HL-60 (cell line): Measurements from ENCODE around the gene CABP1.
A peak's percentile ranks its signal among the peaks of the same experiment; 100 is the strongest.

Source experiments
- DNase-seq, 2 experiments: peaks; one replicate each; pipeline ENCODE4 v3.0.0-alpha.2; 2010 to 2020; ENCODE audit warnings: low read depth in 1 of 2, low spot score in 1 of 2
- H3K27ac ChIP-seq: fragments of 250-450 bp; sonication (Bioruptor Pico); replicated peaks from 2 replicates; pipeline ENCODE4 v1.5.1; 2020; ENCODE audit warnings: mild to moderate bottlenecking, moderate library complexity
- H3K27me3 ChIP-seq: fragments of 250-450 bp; sonication (Bioruptor Pico); 2 replicates; pipeline ENCODE4 v1.5.1; 2021; ENCODE audit warnings: mild to moderate bottlenecking, moderate library complexity; ENCODE audit not compliant: insufficient read depth, poor library complexity, severe bottlenecking
- H3K4me3 ChIP-seq: replicated peaks from 2 replicates; pipeline ENCODE4 v1.5.1; 2011; ENCODE audit warnings: mild to moderate bottlenecking, control low read depth, low read length; ENCODE audit not compliant: insufficient read depth
- GABPA ChIP-seq: IDR thresholded peaks from 2 replicates; pipeline ENCODE4 v1.6.1; 2012; ENCODE audit warnings: low read depth
- POLR2AphosphoS5 ChIP-seq: IDR thresholded peaks from 2 replicates; pipeline ENCODE4 v1.6.1; 2012; ENCODE audit warnings: low read depth
- SPI1 ChIP-seq: IDR thresholded peaks from 2 replicates; pipeline ENCODE4 v1.6.1; 2012; ENCODE audit warnings: low read depth, mild to moderate bottlenecking, borderline replicate concordance
- TF ChIP-seq, protein P1 (sequence below): IDR thresholded peaks from 2 replicates; pipeline ENCODE4 v1.6.1; 2012; ENCODE audit warnings: low read depth; ENCODE audit not compliant: insufficient replicate concordance
- TF ChIP-seq, protein P2 (sequence below): IDR thresholded peaks from one replicate; pipeline ENCODE4 v1.5.1; 2011; ENCODE audit warnings: low read length, control low read depth, inconsistent platforms; ENCODE audit not compliant: insufficient read depth

Gene CABP1

DNA sequence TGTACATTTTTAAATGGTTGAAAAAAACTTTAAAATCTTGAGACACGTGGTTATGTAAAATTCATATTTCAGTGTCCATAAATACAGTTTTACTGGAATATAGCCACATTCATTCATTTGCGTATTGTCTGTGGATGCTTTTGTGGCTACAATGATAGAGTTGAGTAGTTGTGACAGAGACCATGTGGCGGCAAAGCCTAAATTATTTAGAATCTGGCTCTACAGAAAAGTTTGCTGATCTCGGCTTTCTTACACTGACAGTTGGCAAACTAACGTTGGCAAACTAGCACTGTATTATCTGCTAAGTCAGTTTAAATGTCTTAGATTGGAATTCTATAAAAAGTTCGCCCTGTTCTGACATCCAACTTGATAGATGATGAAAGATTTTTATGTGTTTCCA is 72.2 kb downstream of the CABP1 start:
- Histone ChIP-seq H3K27me3 (no peaks in the 10 kb centered on the region), H3K4me3 (no peak overlapping the region), H3K27ac (no peak overlapping the region)
- TF ChIP-seq, protein P1, sequence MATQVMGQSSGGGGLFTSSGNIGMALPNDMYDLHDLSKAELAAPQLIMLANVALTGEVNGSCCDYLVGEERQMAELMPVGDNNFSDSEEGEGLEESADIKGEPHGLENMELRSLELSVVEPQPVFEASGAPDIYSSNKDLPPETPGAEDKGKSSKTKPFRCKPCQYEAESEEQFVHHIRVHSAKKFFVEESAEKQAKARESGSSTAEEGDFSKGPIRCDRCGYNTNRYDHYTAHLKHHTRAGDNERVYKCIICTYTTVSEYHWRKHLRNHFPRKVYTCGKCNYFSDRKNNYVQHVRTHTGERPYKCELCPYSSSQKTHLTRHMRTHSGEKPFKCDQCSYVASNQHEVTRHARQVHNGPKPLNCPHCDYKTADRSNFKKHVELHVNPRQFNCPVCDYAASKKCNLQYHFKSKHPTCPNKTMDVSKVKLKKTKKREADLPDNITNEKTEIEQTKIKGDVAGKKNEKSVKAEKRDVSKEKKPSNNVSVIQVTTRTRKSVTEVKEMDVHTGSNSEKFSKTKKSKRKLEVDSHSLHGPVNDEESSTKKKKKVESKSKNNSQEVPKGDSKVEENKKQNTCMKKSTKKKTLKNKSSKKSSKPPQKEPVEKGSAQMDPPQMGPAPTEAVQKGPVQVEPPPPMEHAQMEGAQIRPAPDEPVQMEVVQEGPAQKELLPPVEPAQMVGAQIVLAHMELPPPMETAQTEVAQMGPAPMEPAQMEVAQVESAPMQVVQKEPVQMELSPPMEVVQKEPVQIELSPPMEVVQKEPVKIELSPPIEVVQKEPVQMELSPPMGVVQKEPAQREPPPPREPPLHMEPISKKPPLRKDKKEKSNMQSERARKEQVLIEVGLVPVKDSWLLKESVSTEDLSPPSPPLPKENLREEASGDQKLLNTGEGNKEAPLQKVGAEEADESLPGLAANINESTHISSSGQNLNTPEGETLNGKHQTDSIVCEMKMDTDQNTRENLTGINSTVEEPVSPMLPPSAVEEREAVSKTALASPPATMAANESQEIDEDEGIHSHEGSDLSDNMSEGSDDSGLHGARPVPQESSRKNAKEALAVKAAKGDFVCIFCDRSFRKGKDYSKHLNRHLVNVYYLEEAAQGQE, result no peak
- TF ChIP-seq GABPA, result no peak
- TF ChIP-seq, protein P2, sequence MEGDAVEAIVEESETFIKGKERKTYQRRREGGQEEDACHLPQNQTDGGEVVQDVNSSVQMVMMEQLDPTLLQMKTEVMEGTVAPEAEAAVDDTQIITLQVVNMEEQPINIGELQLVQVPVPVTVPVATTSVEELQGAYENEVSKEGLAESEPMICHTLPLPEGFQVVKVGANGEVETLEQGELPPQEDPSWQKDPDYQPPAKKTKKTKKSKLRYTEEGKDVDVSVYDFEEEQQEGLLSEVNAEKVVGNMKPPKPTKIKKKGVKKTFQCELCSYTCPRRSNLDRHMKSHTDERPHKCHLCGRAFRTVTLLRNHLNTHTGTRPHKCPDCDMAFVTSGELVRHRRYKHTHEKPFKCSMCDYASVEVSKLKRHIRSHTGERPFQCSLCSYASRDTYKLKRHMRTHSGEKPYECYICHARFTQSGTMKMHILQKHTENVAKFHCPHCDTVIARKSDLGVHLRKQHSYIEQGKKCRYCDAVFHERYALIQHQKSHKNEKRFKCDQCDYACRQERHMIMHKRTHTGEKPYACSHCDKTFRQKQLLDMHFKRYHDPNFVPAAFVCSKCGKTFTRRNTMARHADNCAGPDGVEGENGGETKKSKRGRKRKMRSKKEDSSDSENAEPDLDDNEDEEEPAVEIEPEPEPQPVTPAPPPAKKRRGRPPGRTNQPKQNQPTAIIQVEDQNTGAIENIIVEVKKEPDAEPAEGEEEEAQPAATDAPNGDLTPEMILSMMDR, result no peak
- DNase-seq, result no peak

DNA sequence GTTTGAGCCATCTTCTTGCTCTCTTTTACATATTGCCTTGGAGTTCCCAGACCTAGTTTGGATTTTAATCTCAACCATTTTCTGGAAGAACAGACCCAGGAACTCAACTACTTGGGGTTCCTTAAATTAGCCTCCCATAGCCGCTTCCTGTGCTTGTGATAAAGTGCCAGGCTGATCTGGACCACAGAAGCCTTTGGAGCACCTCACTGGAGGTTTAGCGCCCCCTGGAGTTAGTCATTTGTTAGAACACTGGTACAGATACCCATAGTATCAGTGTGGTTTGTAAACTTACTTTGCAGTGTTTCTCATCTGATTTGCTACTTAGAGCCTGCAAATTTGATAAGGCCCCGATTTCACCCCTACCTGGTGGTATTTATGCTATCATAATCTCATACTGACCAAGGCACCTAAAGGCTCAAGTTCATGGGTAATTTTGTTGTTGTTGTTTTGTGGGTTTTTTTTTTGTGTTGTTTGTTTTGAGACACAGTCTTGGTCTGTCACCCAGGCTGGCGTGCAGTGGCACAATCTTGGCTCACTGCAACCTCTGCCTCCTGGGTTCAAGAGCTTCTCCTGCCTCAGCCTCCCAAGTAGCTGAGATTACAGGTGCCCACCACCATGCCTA is 73.5 kb downstream of the CABP1 start:
- no peaks in the 10 kb centered on the region for H3K27me3 ChIP-seq
- peak; percentile 76 for TF ChIP-seq GABPA
- TF ChIP-seq, protein P1, result no peak
- no peak for TF ChIP-seq POLR2AphosphoS5
- TF ChIP-seq SPI1, result peak; percentile 28; the same call in 1 of the 2 replicates
- TF ChIP-seq, protein P2, result peak; percentile 87
- peak; percentile 50 to 89 for DNase-seq
- no peak overlapping the region for H3K27ac ChIP-seq
- no peak overlapping the region for H3K4me3 ChIP-seq
